NCI-H69 (cell line): ENCODE measurements around the gene UNC93B1.

Experiments used
- DNase-seq: peaks from one replicate; lab custom pipeline; 2025; lab: John Stamatoyannopoulos, UW

The UNC93B1 gene

GRCh38 chr11:68003846-68004550 is at the start of gene UNC93B1:
Gene UNC93B1 (minus strand): TSS chr11:68004097. CDS start chr11:68004043, 54 bp downstream.
- peak; percentile 91 for DNase-seq

GRCh38 chr11:68053117-68053516 is 49.2 kb upstream of the UNC93B1 start:
- DNase-seq, result no peak

GRCh38 chr11:68052137-68052873 is 48.4 kb upstream of the UNC93B1 start:
- no peak for DNase-seq

- DNase-seq, result peak; percentile 63
These were observed 47.6 kb upstream of the UNC93B1 start for GRCh38 chr11:68051191-68052136.

GRCh38 chr11:68050371-68050841 is 46.5 kb upstream of the UNC93B1 start:
- no peak for DNase-seq

GRCh38 chr11:68049509-68050370 is 45.8 kb upstream of the UNC93B1 start:
- DNase-seq, result no peak

- DNase-seq, result no peak
These were observed 45.0 kb upstream of the UNC93B1 start for GRCh38 chr11:68048681-68049508.

- DNase-seq, result no peak
These were observed 43.8 kb upstream of the UNC93B1 start for GRCh38 chr11:68047437-68048290.

GRCh38 chr11:68044898-68045351 is 41.0 kb upstream of the UNC93B1 start:
- DNase-seq, result no peak

- DNase-seq, result peak; percentile 41
These were observed 40.4 kb upstream of the UNC93B1 start for GRCh38 chr11:68044145-68044813.

- DNase-seq, result peak; percentile 27
These were observed 39.6 kb upstream of the UNC93B1 start for GRCh38 chr11:68043349-68044144.

GRCh38 chr11:68043029-68043348 is 39.1 kb upstream of the UNC93B1 start:
- DNase-seq, result no peak

GRCh38 chr11:68042219-68043028 is 38.5 kb upstream of the UNC93B1 start:
- DNase-seq, result no peak

- DNase-seq, result no peak
These were observed 37.8 kb upstream of the UNC93B1 start for GRCh38 chr11:68041617-68042218.

GRCh38 chr11:68040957-68041591 is 37.2 kb upstream of the UNC93B1 start:
- DNase-seq, result no peak
